ENCODE measurements around the gene GALNTL6. TPM values are rescaled to one million over a fixed set of nuclear protein-coding genes. Genes with fewer than 3 reads are reported as not detected.

GALNTL6 gene
- total RNA-seq, 2 donors from 2014 or later = 0.71 TPM; not detected in 1

DNA sequence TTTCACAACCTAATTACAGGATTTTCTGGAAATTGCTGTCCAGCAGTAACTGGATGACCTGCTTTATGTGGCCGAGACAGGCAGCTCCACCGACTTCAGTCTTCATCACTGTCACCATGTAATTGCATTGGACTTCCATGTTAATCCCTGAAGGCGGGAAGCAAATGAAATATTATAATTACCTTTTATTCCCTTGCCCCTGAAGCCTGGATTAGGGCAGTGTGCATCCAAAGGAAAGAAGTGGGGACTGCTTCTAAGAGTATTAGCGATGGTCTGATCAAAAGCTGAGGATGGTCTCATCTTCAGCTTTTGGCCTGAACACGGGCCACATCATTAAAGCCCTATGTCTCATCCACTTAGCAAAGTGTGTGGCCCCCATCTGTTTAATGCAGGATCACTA lies 1043.8 kb downstream of the GALNTL6 start:
- Mint-ChIP-seq H3K4me1 (no peaks in the 10 kb centered on the region), H3K36me3 (ENCODE audit: low read depth) (peaks cover under 1% of the 10 kb centered on the region), H3K4me3 (no peak overlapping the region), H3K27me3 (ENCODE audit: insufficient read depth) (no peaks in the 10 kb centered on the region), H3K9me3 (peaks cover 5% of the 10 kb centered on the region), H3K27ac (no peak overlapping the region)
- 88 to 94% methylated on average over 4 to 5 of the region's 5 CpGs for WGBS, 2 experiments (ENCODE audit: insufficient coverage in 1 of 2, insufficient read length in 1 of 2)
- no peaks in the 10 kb centered on the region for H3K27me3 ChIP-seq (ENCODE audit: control insufficient read depth, insufficient read depth, low read length, poor library complexity, severe bottlenecking)
- H3K9me3 ChIP-seq (ENCODE audit: control insufficient read depth, low read length) = no peaks in the 10 kb centered on the region
- no peaks in the 10 kb centered on the region for H3K4me1 ChIP-seq (ENCODE audit: control insufficient read depth, insufficient read depth, low read length)
- no peak overlapping the region for H3K27ac ChIP-seq (ENCODE audit: low read depth, low read length)
- TF ChIP-seq, protein P1, sequence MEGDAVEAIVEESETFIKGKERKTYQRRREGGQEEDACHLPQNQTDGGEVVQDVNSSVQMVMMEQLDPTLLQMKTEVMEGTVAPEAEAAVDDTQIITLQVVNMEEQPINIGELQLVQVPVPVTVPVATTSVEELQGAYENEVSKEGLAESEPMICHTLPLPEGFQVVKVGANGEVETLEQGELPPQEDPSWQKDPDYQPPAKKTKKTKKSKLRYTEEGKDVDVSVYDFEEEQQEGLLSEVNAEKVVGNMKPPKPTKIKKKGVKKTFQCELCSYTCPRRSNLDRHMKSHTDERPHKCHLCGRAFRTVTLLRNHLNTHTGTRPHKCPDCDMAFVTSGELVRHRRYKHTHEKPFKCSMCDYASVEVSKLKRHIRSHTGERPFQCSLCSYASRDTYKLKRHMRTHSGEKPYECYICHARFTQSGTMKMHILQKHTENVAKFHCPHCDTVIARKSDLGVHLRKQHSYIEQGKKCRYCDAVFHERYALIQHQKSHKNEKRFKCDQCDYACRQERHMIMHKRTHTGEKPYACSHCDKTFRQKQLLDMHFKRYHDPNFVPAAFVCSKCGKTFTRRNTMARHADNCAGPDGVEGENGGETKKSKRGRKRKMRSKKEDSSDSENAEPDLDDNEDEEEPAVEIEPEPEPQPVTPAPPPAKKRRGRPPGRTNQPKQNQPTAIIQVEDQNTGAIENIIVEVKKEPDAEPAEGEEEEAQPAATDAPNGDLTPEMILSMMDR (conservative IDR thresholded peaks at IDR 0.05) = no peak
- H3K9ac ChIP-seq (ENCODE audit: extremely low read depth, low read length, poor library complexity, severe bottlenecking) = no peak overlapping the region
- DNase-seq = no peak
- H3K36me3 ChIP-seq (ENCODE audit: control insufficient read depth, insufficient read depth, low read length) = no peaks in the 10 kb centered on the region
- no peak overlapping the region for H3K4me3 ChIP-seq (ENCODE audit: low read length)

DNA sequence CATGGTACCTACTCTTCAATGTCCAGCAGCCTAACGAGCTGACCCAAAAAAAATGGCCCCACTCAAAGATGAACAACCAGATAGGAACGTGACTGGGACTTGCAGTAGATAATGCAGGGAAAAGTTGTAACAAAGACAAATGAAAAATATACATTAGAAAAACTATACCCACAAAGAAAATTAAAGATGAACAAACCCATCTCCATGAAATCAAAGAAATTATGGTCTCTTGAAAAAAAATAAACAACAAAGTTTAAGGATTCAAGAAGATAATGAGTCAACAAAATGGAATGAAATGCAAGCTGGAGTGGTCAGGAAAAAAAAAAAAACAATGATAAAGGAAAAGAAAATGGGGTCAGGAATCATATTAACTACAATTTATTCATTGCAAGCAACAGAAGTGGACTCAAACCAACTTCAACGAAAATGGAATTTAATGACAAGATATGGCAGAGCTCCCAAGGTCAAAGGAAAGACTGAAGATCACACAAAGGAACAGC lies 1045.6 kb downstream of the GALNTL6 start:
- Mint-ChIP-seq H3K4me1 (no peaks in the 10 kb centered on the region), H3K27ac (no peak overlapping the region), H3K9me3 (peaks cover 22% of the 10 kb centered on the region), H3K4me3 (no peak overlapping the region), H3K36me3 (ENCODE audit: low read depth) (peaks cover 2% of the 10 kb centered on the region), H3K27me3 (ENCODE audit: insufficient read depth) (no peaks in the 10 kb centered on the region)
- no peak for DNase-seq
- Histone ChIP-seq H3K9ac (ENCODE audit: extremely low read depth, low read length, poor library complexity, severe bottlenecking) (no peak overlapping the region), H3K27ac (ENCODE audit: low read depth, low read length) (no peak overlapping the region), H3K27me3 (ENCODE audit: control insufficient read depth, insufficient read depth, low read length, poor library complexity, severe bottlenecking) (no peaks in the 10 kb centered on the region), H3K4me1 (ENCODE audit: control insufficient read depth, insufficient read depth, low read length) (no peaks in the 10 kb centered on the region), H3K9me3 (ENCODE audit: control insufficient read depth, low read length) (peaks cover 9% of the 10 kb centered on the region), H3K36me3 (ENCODE audit: control insufficient read depth, insufficient read depth, low read length) (no peaks in the 10 kb centered on the region), H3K4me3 (ENCODE audit: low read length) (no peak overlapping the region)
- TF ChIP-seq, protein P1 (conservative IDR thresholded peaks at IDR 0.05) = no peak
- WGBS, 2 experiments (ENCODE audit: insufficient coverage in 1 of 2, insufficient read length in 1 of 2) = 94 to 100% methylated on average over 2 of the region's 3 CpGs

DNA sequence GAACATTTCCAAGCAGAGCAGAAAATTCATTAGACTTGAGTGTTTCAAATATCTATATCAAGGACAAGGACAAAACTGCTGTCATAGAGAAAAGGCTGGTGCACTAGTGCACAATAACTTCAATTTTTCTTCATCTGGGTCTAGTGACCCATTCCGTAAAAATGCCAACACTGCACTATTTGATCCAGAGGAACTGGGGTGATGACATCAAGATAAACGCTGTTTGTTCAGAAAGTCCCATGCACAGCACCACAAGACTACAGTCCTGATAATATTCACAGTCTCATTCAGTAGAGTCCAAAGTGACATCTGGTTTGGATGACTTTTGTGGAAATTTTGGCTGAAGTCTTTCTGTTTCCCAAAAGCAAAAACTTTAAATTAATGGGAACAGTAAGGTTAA lies 1051.9 kb downstream of the GALNTL6 start:
- H3K27ac ChIP-seq (ENCODE audit: low read depth, low read length) = no peak overlapping the region
- Mint-ChIP-seq H3K4me3 (no peak overlapping the region), H3K27ac (no peak overlapping the region), H3K27me3 (ENCODE audit: insufficient read depth) (no peaks in the 10 kb centered on the region), H3K36me3 (ENCODE audit: low read depth) (peaks cover 2% of the 10 kb centered on the region), H3K4me1 (no peaks in the 10 kb centered on the region), H3K9me3 (peaks cover 25% of the 10 kb centered on the region)
- DNase-seq = no peak
- H3K9ac ChIP-seq (ENCODE audit: extremely low read depth, low read length, poor library complexity, severe bottlenecking) = no peak overlapping the region
- 80 to 94% methylated on average over 1 to 2 of the region's 2 CpGs for WGBS, 2 experiments (ENCODE audit: insufficient coverage in 1 of 2, insufficient read length in 1 of 2)
- no peaks in the 10 kb centered on the region for H3K4me1 ChIP-seq (ENCODE audit: control insufficient read depth, insufficient read depth, low read length)
- H3K9me3 ChIP-seq (ENCODE audit: control insufficient read depth, low read length) = peaks cover 9% of the 10 kb centered on the region
- no peak overlapping the region for H3K4me3 ChIP-seq (ENCODE audit: low read length)
- no peaks in the 10 kb centered on the region for H3K36me3 ChIP-seq (ENCODE audit: control insufficient read depth, insufficient read depth, low read length)
- TF ChIP-seq, protein P1 (conservative IDR thresholded peaks at IDR 0.05) = no peak
- no peaks in the 10 kb centered on the region for H3K27me3 ChIP-seq (ENCODE audit: control insufficient read depth, insufficient read depth, low read length, poor library complexity, severe bottlenecking)

All from endodermal cell (in vitro differentiated cells).